NCI-H748 treated with DMSO at 0.1 percent for 48 hours (cell line): ENCODE measurements around the gene UBE2N.
"Not testable (repeated sequence)": the region's sequence is repeated elsewhere in the genome, so short reads cannot be mapped to it uniquely, and the experiment has no call there.

ENCODE experiments used
- DNase-seq: peaks from one replicate; lab custom pipeline; 2025; lab: John Stamatoyannopoulos, UW

UBE2N gene

GRCh38 chr12:93411060-93411459, 30.7 kb downstream of the UBE2N start:
- not testable (repeated sequence) for DNase-seq

DNA sequence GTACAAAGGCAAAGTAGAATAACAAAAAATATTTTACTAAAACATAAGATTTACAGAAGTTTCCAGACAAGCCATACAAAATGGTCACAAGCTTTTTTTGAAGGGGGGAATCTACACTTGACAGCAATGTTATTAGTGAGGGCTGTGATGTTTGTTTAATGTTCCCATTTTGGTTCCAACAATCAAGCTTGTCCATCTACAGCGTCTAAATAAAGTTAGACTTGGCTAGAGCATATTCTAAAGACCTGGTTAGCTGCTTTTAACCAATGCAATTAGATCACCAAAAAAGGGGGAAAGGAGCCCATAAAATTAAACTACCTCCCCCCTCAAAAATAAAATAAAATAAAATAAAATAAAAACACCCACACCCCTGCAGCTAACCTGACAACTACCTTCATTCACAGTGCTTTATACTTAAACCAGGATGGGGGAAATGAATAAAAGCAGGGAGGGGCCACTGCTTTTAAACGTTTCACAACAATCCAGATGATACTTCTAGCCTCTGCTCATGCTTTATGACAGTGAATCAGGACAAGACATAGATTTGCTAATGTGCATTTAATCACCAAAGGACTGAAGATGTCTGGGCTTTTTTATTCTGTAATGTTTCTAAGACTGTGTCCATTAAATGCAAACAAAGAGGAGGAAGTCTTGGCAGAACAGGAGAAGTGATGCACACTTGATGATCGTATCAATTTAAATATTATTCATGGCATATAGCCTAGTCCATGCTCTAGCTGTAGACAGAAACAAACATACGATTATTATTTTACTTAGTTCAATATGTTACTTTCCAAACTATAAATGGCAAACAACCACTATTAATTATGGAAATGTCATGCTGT, 32.2 kb downstream of the UBE2N start:
- DNase-seq = not testable (repeated sequence)

DNA sequence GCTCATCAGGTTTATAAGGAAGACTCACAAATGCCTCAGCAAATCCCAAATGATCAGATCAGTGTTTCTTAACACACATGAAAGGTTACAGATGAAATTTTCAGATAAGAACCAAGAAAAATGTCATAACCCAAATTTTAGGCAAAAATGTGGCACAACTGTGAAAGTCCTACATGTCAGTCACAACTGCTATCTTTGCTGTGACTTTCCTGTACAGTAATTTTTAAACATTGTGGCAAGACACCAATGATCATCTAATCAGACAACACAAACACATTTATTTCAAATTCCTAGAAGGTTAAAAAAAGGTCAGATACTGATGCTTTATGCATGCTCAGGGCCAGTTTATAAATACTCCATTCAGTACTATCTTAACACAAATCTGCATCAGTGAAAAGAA, 32.9 kb downstream of the UBE2N start:
- DNase-seq = no peak

DNA sequence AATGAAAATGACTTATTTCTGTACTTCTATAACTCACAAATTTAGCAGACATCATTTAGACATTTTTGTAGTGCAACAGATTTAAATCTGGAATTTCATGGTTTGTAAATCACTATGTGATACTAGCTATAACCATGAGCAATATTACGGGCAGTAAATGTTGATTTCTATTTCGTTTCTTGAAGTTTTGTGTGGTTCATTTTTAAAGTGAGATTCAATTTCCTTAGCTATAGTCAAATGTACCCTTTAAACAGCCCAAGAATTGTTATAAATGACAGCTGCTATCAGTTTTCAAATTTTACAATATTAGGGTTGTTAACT, 33.8 kb downstream of the UBE2N start:
- no peak for DNase-seq

GRCh38 chr12:93407054-93407962, 34.4 kb downstream of the UBE2N start:
- no peak for DNase-seq

DNA sequence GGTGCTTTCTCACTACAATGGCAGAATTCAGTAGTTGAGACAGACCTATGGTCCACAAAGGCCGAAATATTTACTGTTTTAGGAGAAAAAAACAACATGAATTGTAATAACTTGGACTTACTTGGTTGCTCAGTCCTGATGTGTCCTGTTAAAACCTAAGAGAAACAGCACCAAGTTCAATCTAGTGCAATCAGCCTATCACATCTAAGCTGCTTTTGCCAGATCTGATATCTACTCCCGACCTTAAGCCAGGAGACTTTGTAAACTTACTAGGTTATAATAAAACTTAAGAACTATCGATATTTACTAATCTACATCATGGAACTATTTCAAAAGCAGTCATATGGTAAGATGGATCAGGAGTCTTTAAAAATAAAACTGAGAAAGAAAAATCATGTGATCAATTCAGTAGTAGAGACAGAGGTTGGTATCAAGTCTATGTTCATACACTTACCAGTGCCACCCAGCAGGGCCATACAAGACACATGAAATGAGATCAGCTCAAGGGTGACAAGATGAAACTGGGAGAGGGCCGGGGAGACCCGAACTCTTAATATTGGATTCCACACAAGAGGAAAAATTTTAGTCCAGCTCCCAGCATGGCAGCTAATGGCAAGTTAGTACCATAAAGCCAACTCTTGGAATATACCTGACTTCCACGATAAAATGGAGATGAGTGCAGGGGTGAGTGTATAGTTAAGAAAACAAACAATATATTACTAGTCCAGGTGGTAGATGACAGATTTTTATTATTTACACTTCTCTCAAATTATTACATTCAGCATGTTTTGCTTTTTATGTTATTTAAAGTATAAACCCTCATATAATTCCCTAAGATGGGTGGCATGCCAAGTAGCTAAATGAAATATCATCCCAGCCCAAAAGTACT, 36.5 kb downstream of the UBE2N start:
- DNase-seq = no peak

DNA sequence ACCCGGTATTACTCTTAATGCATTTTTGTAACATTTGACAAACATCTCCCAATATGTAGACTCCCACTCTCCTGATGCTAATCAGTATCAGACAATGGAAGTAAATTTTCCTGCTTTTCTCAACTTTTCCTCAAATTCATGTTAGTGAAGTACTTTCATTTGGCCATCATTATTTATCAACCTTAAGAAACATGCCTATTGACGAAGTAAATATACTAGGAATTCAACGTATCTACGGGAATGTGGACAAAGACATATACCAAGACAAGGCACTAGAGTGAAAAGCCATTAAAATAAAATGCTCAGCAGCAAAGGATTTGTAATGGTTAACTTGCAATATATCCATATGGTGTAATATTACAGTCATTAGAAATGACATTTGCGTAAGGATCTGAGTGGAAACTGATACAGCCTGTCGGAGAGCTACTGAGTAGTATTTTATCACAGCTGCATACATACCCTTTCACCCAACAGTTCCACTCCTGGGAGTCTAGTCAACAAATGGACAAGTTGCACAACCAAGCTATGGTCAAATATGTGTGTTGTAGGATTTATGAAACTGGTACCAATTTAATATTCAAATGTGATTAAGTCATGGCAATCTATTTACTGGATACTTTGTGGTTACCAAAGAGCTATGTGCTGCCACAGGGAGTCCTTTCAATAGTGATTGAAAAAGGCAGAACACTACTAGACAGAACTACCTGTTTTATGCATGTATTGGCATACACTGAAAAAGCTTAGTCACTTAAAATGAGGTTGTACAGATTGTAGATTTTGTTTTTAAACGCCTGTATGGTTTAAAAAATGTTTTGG, 37.6 kb downstream of the UBE2N start:
- no peak for DNase-seq

GRCh38 chr12:93402333-93403311, 39.1 kb downstream of the UBE2N start:
- DNase-seq = no peak

DNA sequence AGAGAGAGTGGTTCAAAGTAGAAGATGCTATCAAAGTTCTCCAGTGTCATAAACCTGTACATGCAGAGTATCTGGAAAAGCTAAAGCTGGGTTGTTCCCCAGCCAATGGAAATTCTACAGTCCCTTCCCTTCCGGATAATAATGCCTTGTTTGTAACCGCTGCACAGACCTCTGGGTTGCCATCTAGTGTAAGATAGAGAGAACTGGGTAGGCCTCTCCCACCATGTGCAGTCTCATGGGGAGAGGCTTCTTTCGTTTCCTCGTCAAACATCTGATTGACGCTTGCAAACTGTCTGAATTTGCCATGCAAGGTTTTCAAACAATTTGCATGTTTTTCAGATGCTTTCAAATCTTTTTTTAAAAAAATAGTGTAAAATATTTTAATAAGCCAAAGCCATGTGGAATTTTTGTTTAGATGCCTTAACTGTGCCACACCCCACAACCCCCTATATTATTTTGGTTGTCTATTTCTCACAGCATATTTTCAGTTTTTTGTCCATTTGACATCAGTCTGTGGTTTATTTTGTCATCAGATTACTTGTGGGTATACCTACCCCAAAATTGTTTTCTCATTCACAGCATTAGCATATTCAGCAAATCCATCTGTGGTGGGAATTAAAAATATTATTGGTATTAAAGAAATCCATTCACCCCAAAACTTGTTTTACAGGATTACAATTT, 42.4 kb downstream of the UBE2N start:
- DNase-seq = not testable (repeated sequence)

DNA sequence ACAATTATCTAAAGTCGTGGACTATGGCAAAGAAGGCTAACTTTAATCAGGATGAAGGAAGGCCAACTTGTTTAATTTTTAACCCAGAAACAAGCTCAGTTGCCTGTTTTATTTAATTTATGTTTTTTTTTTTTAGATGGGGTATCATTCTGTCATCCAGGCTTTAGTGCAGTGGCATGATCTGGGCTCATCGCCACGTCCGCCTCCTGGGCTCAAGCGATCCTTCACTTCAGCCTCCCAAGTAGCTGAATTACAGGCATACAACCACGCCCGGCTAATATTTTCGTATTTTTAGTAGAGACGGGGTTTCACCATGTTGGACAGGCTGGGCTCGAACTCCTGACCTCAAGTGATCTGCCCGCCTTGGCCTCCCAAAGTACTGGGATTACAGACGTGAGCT, 44.3 kb downstream of the UBE2N start:
- DNase-seq = no peak

- no peak for DNase-seq
Observed at GRCh38 chr12:93393425-93393824, 48.3 kb downstream of the UBE2N start.

DNA sequence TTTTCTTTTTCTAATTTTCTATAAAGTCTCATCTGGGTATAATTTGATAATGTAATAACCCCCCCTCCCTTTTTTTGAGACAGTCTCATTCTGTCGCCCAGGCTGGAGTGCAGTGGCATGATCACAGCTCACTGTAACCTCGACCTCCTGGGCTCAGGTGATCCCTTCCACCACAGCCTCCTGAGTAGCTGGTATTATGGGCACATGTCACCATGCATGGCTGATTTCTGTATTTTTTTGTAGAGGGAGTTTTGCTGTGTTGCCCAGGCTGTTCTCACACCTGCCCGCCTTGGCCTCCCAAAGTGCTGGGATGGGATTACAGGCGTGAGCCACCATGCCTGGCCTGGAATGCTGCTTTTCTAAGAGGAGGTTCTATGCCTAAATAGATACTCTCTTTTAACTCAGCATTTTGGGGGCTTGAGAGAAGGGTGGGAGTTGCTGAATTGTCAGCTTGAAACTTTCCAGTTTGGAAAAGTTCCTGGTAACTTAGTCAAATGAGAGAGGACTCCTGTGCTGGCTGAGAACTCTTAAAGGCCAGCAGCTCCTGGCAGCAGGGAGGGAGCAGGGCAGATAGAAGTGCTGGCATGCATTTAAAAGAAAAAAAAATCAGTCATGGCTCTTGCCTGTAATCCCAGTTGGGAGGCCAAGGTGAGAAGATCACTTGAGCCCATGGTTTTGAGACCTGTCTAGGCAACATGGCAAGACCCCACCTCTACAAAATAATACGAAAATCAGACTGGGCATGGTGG, 51.0 kb downstream of the UBE2N start:
- DNase-seq = no peak

DNA sequence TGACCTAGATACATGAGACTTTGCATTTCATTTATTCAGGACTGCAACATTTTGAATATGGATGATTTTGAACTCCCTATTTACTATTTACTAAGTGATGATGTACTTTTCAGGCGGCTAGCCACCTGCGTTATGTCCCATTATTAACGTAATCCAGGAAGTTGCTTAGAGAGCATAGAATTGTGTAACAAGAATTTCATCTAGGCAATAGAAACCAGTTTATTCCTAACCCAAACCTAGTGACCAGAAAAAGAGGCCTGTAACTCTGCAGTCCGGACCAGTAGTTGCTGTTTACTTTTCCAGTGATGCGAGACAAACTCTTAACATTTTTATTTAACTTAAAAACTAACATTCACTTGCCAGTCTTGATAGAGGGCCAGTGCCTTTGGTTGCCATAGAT, 51.7 kb downstream of the UBE2N start:
- DNase-seq = no peak

DNA sequence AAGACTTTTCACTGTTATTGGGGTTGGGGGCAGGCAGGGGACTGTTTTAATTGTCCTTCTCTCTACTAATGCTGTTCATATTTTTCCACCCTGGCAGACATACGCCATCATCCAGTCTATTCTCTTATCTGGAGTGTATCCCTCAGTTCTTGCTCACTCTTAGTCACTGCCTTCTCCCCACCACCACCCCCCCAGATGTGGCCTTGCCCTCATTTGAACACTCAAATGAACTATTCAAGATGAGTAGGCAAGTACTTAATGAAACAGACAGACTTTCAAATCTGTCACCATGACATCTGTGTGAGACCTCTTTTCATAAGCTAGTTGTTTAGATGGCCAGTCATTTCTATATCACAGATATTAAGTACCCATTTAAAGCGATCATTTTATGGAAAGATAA, 54.0 kb downstream of the UBE2N start:
- DNase-seq = no peak

DNA sequence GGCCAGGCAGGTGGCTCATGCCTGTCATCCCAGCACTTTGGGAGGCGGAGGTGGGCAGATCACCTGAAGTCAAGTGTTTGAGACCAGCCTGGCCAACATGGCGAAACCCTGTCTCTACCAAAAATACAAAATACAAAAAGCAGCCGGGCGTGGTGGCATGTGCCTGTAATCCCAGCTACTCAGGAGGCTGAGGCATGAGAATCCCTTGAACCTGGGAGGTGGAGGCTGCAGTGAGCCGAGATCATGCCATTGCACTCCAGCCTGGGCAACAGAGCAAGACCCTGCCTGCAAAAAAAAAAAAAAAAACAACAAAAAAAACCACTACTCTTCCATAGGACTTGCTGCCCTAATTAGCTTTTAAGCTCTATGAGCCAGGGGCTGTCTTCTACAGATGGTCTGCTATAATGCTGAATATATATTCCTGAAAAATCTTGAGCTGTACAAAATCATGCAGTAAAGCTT, 59.7 kb downstream of the UBE2N start:
- DNase-seq = not testable (repeated sequence)

DNA sequence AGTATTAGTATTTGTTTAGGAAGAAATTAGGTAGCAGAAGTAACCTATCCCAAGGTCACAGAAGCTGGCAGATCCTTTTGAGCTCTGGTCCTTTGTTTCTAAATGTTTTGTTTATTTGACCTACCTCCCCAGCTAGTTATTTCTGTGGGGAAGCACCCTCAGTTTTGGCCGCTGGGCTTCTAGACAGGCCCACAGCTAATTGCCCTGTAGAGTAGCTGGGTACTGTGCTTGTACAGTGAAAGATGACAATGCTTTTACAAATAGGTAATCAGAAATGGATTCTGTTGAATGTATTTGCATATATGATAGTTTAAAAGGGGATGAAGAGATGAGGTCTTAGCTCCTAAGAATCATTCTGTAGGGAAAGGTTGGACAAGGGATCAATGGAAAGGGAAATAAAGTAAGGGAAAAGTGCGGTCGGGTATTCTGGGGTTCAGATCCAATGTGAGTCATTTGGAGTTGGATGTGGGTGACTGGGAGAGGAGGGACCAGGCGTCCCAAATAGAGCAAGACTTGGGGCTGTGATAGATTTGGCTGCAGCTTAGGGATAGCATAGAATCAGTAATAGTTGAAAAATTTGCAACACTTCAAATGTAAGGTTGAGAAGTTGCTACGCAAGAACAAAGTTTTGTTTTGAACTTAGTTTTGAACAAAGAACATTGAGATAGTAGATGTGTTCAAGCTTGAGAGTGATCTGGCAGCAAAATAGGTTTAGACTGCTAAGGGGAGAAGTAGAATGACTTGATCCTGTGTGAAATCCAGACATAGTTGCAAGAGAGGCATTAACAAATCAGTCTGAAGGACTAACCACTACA, 60.4 kb downstream of the UBE2N start:
- DNase-seq = no peak

GRCh38 chr12:93380480-93381121, 61.1 kb downstream of the UBE2N start:
- peak; percentile 50 for DNase-seq
